ENCODE measurements around the gene ITGAE.

ITGAE gene

GRCh38 chr17:3799181-3799945 lies 1.6 kb downstream of the ITGAE start:
- Histone ChIP-seq H3K4me1 (ENCODE audit: control insufficient read depth, insufficient read depth, low read length) (no peaks in the 10 kb centered on the region), H3K4me3 (ENCODE audit: low read depth, low read length) (no peak overlapping the region), H3K9me3 (ENCODE audit: control insufficient read depth, insufficient read depth, low read depth, low read length) (no peaks in the 10 kb centered on the region), H3K36me3 (ENCODE audit: control insufficient read depth in 2 of 2, insufficient read depth in 1 of 2, low read length in 2 of 2) (peaks cover 0 to 19% of the 10 kb centered on the region in 2 experiments; a peak in 1 of 3 replicates), H3K27ac (ENCODE audit: extremely low read depth, low read depth, low read length) (no peak overlapping the region)
- ChIA-PET POLR2A (no interaction called here), CTCF (interaction anchor here (0.6 to 1.1 kb wide), 5 partner anchors 39 to 77 kb away, joined by 3 to 4 read pairs (median 3); no protein-coding TSS in a partner anchor)
- TF ChIP-seq ZNF416 (tag by site-specific recombination; IDR thresholded peaks at IDR 0.05), result no peak
- TF ChIP-seq ZNF747 (tag by site-specific recombination; IDR thresholded peaks at IDR 0.05), result no peak
- TF ChIP-seq ZNF155 (tag by site-specific recombination; IDR thresholded peaks at IDR 0.05), result no peak
- no peak for TF ChIP-seq OSR2 (tag by site-specific recombination; IDR thresholded peaks at IDR 0.05)
- TF ChIP-seq ZNF354C (tag by site-specific recombination; IDR thresholded peaks at IDR 0.05; ENCODE audit: borderline replicate concordance, low read depth), result no peak

- H3K4me3 ChIP-seq (ENCODE audit: low read depth, low read length), result no peak overlapping the region
- TF ChIP-seq HIC1 (tag by site-specific recombination; IDR thresholded peaks at IDR 0.05), result no peak
- no peak for TF ChIP-seq ZNF610 (tag by site-specific recombination; IDR thresholded peaks at IDR 0.05; ENCODE audit: borderline replicate concordance)
- TF ChIP-seq TSHZ1 (tag by site-specific recombination; IDR thresholded peaks at IDR 0.05; ENCODE audit: borderline replicate concordance), result no peak
- TF ChIP-seq, protein P1, sequence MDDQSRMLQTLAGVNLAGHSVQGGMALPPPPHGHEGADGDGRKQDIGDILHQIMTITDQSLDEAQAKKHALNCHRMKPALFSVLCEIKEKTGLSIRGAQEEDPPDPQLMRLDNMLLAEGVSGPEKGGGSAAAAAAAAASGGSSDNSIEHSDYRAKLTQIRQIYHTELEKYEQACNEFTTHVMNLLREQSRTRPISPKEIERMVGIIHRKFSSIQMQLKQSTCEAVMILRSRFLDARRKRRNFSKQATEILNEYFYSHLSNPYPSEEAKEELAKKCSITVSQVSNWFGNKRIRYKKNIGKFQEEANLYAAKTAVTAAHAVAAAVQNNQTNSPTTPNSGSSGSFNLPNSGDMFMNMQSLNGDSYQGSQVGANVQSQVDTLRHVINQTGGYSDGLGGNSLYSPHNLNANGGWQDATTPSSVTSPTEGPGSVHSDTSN (CRISPR knock-in tag; IDR thresholded peaks at IDR 0.05), result no peak
- TF ChIP-seq ZNF174 (tag by site-specific recombination; IDR thresholded peaks at IDR 0.05), result no peak
- TF ChIP-seq ZNF16 (tag by site-specific recombination; IDR thresholded peaks at IDR 0.05; ENCODE audit: low read depth), result no peak
- TF ChIP-seq ZNF324 (tag by site-specific recombination; IDR thresholded peaks at IDR 0.05), result no peak
- TF ChIP-seq ZNF175 (tag by site-specific recombination; IDR thresholded peaks at IDR 0.05), result no peak
- TF ChIP-seq, protein P2, sequence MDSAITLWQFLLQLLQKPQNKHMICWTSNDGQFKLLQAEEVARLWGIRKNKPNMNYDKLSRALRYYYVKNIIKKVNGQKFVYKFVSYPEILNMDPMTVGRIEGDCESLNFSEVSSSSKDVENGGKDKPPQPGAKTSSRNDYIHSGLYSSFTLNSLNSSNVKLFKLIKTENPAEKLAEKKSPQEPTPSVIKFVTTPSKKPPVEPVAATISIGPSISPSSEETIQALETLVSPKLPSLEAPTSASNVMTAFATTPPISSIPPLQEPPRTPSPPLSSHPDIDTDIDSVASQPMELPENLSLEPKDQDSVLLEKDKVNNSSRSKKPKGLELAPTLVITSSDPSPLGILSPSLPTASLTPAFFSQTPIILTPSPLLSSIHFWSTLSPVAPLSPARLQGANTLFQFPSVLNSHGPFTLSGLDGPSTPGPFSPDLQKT (IDR thresholded peaks at IDR 0.05; ENCODE audit: borderline replicate concordance, low read depth, low read length), result no peak
- no peak for TF ChIP-seq BCL11A (tag by site-specific recombination; IDR thresholded peaks at IDR 0.05; ENCODE audit: low read depth)
- H3K9me3 ChIP-seq (ENCODE audit: control insufficient read depth, insufficient read depth, low read depth, low read length), result no peaks in the 10 kb centered on the region
- no peaks in the 10 kb centered on the region for H3K4me1 ChIP-seq (ENCODE audit: control insufficient read depth, insufficient read depth, low read length)
- CTCF ChIA-PET, result interaction anchor here (0.6 to 1.1 kb wide), 4 partner anchors 58 to 116 kb away, joined by 3 to 5 read pairs (median 3); no protein-coding TSS in a partner anchor
- H3K27ac ChIP-seq (ENCODE audit: extremely low read depth, low read depth, low read length), result no peak overlapping the region
- H3K36me3 ChIP-seq (ENCODE audit: control insufficient read depth in 2 of 2, insufficient read depth in 1 of 2, low read length in 2 of 2), result peaks cover 0 to 19% of the 10 kb centered on the region in 2 experiments; a peak in 1 of 3 replicates
- POLR2A ChIA-PET, result no interaction called here
These were observed 2.5 kb downstream of the ITGAE start for GRCh38 chr17:3798273-3799180.

All from HEK293 (cell line).